ENCODE measurements around the gene ARHGEF38. TPM values are rescaled to one million over a fixed set of nuclear protein-coding genes. Genes with fewer than 3 reads are reported as not detected.
A peak's percentile ranks its signal among the peaks of the same experiment; 100 is the strongest.

Gene ARHGEF38
- total RNA-seq, 2 donors from 2014 or later: 22.4 to 24.6 TPM

- peaks cover 31% of the 10 kb centered on the region for H3K4me1 ChIP-seq
- H3K4me3 ChIP-seq: no peak overlapping the region
- peaks cover 0 to 1% of the 10 kb centered on the region in 2 donors for H3K36me3 ChIP-seq (replicated peaks in 1 of 2; ENCODE audit: insufficient read depth in 1 of 2, low read depth in 2 of 2)
- H3K27ac ChIP-seq: no peak overlapping the region
- 13 to 34% methylated on average over 1 of the region's 1 CpG for WGBS, 2 donors
- ATAC-seq: no peak
- no peak for DNase-seq
- no peaks in the 10 kb centered on the region for H3K27me3 ChIP-seq
- intact Hi-C loops (cut with DNase I): no loop called here
- no peak for TF ChIP-seq CTCF (IDR thresholded peaks at IDR 0.05)
- no peak for TF ChIP-seq POLR2A (IDR thresholded peaks at IDR 0.05)
- H3K9me3 ChIP-seq: no peaks in the 10 kb centered on the region
Observed at GRCh38 chr4:105634402-105635080, 82.1 kb downstream of the ARHGEF38 start.

GRCh38 chr4:105637408-105638176, 85.2 kb downstream of the ARHGEF38 start:
- Histone ChIP-seq H3K27ac (peak overlapping the region in 1 of 4 donors; percentile 32), H3K4me3 (no peak overlapping the region), H3K4me1 (peaks cover 26% of the 10 kb centered on the region), H3K9me3 (no peaks in the 10 kb centered on the region), H3K36me3 (replicated peaks in 1 of 2; ENCODE audit: insufficient read depth in 1 of 2, low read depth in 2 of 2) (no peaks in the 10 kb centered on the region), H3K27me3 (no peaks in the 10 kb centered on the region)
- TF ChIP-seq POLR2A (IDR thresholded peaks at IDR 0.05) (no peak), CTCF (IDR thresholded peaks at IDR 0.05) (no peak)
- 59 to 60% methylated on average over 4 of the region's 4 CpGs for WGBS, 2 donors
- intact Hi-C loops (cut with DNase I): no loop called here
- DNase-seq (peak; percentile 59 to 78 (median 73)), ATAC-seq (peak; percentile 49)

GRCh38 chr4:105641845-105642244, 89.4 kb downstream of the ARHGEF38 start:
- peaks cover 8% of the 10 kb centered on the region for H3K4me1 ChIP-seq
- no peaks in the 10 kb centered on the region for H3K27me3 ChIP-seq
- DNase-seq: no peak
- no peak overlapping the region for H3K4me3 ChIP-seq
- WGBS, 2 donors: 67 to 72% methylated on average over 4 of the region's 4 CpGs
- H3K36me3 ChIP-seq (replicated peaks in 1 of 2; ENCODE audit: insufficient read depth in 1 of 2, low read depth in 2 of 2): no peaks in the 10 kb centered on the region
- TF ChIP-seq CTCF (IDR thresholded peaks at IDR 0.05) (no peak), POLR2A (IDR thresholded peaks at IDR 0.05) (no peak)
- no peak for ATAC-seq
- H3K9me3 ChIP-seq: no peaks in the 10 kb centered on the region
- no peak overlapping the region for H3K27ac ChIP-seq
- intact Hi-C loops (cut with DNase I): no loop called here

- no peaks in the 10 kb centered on the region for H3K9me3 ChIP-seq
- TF ChIP-seq POLR2A (IDR thresholded peaks at IDR 0.05) (no peak), CTCF (IDR thresholded peaks at IDR 0.05) (no peak)
- H3K27me3 ChIP-seq: no peaks in the 10 kb centered on the region
- H3K4me1 ChIP-seq: no peaks in the 10 kb centered on the region
- 75 to 76% methylated on average over 2 of the region's 2 CpGs for WGBS, 2 donors
- H3K36me3 ChIP-seq (replicated peaks in 1 of 2; ENCODE audit: insufficient read depth in 1 of 2, low read depth in 2 of 2): no peaks in the 10 kb centered on the region
- no peak overlapping the region for H3K4me3 ChIP-seq
- no peak for DNase-seq
- ATAC-seq: no peak
- intact Hi-C loops (cut with DNase I): no loop called here
- no peak overlapping the region for H3K27ac ChIP-seq
Observed at GRCh38 chr4:105644257-105644656, 91.8 kb downstream of the ARHGEF38 start.

Measured in body of pancreas (tissue), 4 donors.